HG03565 (cell line): ENCODE results near the gene ZNF385D.

Experiments used
- ATAC-seq: cut with Tn5 transposase; IDR thresholded peaks from one replicate; pipeline ENCODE4 v1.9.1; 2021; ENCODE audit warnings: mild to moderate bottlenecking, moderate library complexity; ENCODE audit not compliant: unreplicated experiment

Gene ZNF385D

GRCh38 chr3:21682206-21682605 is 68.8 kb downstream of the ZNF385D start:
- ATAC-seq, result no peak

GRCh38 chr3:21673393-21673792 is 77.6 kb downstream of the ZNF385D start:
- ATAC-seq, result no peak

- ATAC-seq, result no peak
Measured at GRCh38 chr3:21672303-21672702, 78.7 kb downstream of the ZNF385D start.

- ATAC-seq, result no peak
Measured at GRCh38 chr3:21670386-21670785, 80.6 kb downstream of the ZNF385D start.

- ATAC-seq, result no peak
Measured at GRCh38 chr3:21668012-21668411, 83.0 kb downstream of the ZNF385D start.

- no peak for ATAC-seq
Measured at GRCh38 chr3:21665444-21666100, 85.4 kb downstream of the ZNF385D start.

GRCh38 chr3:21664996-21665395 is 86.0 kb downstream of the ZNF385D start:
- ATAC-seq, result no peak

GRCh38 chr3:21662403-21662802 is 88.6 kb downstream of the ZNF385D start:
- no peak for ATAC-seq

- ATAC-seq, result no peak
Measured at GRCh38 chr3:21654662-21655061, 96.3 kb downstream of the ZNF385D start.

GRCh38 chr3:21654241-21654640 is 96.8 kb downstream of the ZNF385D start:
- ATAC-seq, result no peak

GRCh38 chr3:21649519-21649918 is 101.5 kb downstream of the ZNF385D start:
- ATAC-seq, result no peak

- no peak for ATAC-seq
Measured at GRCh38 chr3:21647961-21648360, 103.0 kb downstream of the ZNF385D start.

GRCh38 chr3:21645121-21645897 is 105.7 kb downstream of the ZNF385D start:
- ATAC-seq, result no peak

- ATAC-seq, result no peak
Measured at GRCh38 chr3:21644268-21644667, 106.7 kb downstream of the ZNF385D start.

GRCh38 chr3:21643752-21644151 is 107.3 kb downstream of the ZNF385D start:
- ATAC-seq, result no peak

- ATAC-seq, result no peak
Measured at GRCh38 chr3:21642433-21642832, 108.6 kb downstream of the ZNF385D start.

- ATAC-seq, result no peak
Measured at GRCh38 chr3:21641959-21642358, 109.1 kb downstream of the ZNF385D start.

- no peak for ATAC-seq
Measured at GRCh38 chr3:21638488-21638887, 112.5 kb downstream of the ZNF385D start.

- ATAC-seq, result no peak
Measured at GRCh38 chr3:21634112-21634511, 116.9 kb downstream of the ZNF385D start.

- ATAC-seq, result no peak
Measured at GRCh38 chr3:21624524-21624923, 126.5 kb downstream of the ZNF385D start.

- no peak for ATAC-seq
Measured at GRCh38 chr3:21621181-21621651, 129.8 kb downstream of the ZNF385D start.

GRCh38 chr3:21620511-21621155 is 130.4 kb downstream of the ZNF385D start:
- no peak for ATAC-seq
